ENCODE data around the gene TWNK.

The TWNK gene

GRCh38 chr10:101013365-101013825, 26.1 kb downstream of the TWNK start:
- no peak for TF ChIP-seq CTCF (IDR thresholded peaks at IDR 0.05; ENCODE audit: extremely low read depth, missing control alignments)
- DNase-seq (ENCODE audit: low spot score), result no peak

- peak; percentile 81 for TF ChIP-seq CTCF (IDR thresholded peaks at IDR 0.05; ENCODE audit: extremely low read depth, missing control alignments)
- DNase-seq (ENCODE audit: low spot score), result peak; percentile 88
Observed at GRCh38 chr10:101014230-101014884, 27.0 kb downstream of the TWNK start.

GRCh38 chr10:101014966-101015581, 27.7 kb downstream of the TWNK start:
- no peak for TF ChIP-seq CTCF (IDR thresholded peaks at IDR 0.05; ENCODE audit: extremely low read depth, missing control alignments)

GRCh38 chr10:101015582-101015973, 28.2 kb downstream of the TWNK start:
- TF ChIP-seq CTCF (IDR thresholded peaks at IDR 0.05; ENCODE audit: extremely low read depth, missing control alignments), result no peak

More at GRCh38 chr10:101014966-101015581, 27.7 kb downstream of the TWNK start:
- DNase-seq (ENCODE audit: low spot score), result no peak

GRCh38 chr10:101016814-101017213, 29.5 kb downstream of the TWNK start:
- no peak for TF ChIP-seq CTCF (IDR thresholded peaks at IDR 0.05; ENCODE audit: extremely low read depth, missing control alignments)
- no peak for DNase-seq (ENCODE audit: low spot score)

More at GRCh38 chr10:101015582-101015973, 28.2 kb downstream of the TWNK start:
- DNase-seq (ENCODE audit: low spot score), result no peak

GRCh38 chr10:101018118-101018599, 30.8 kb downstream of the TWNK start:
- DNase-seq (ENCODE audit: low spot score), result no peak
- TF ChIP-seq CTCF (IDR thresholded peaks at IDR 0.05; ENCODE audit: extremely low read depth, missing control alignments), result no peak
